HUES64 (cell line): Measurements from ENCODE around the gene WDR5B.

ENCODE experiments used
- H3K27ac ChIP-seq: 2 replicates; pipeline ENCODE4 v1.7.0; 2013; ENCODE audit warnings: low read depth, low read length, inconsistent platforms
- H3K27me3 ChIP-seq: 2 replicates; pipeline ENCODE4 v1.6.1; 2013; ENCODE audit warnings: mild to moderate bottlenecking, low read length; ENCODE audit not compliant: insufficient read depth
- H3K36me3 ChIP-seq: 2 replicates; pipeline ENCODE4 v1.6.1; 2013; ENCODE audit warnings: mild to moderate bottlenecking, low read length; ENCODE audit not compliant: insufficient read depth
- H3K4me1 ChIP-seq: 2 replicates; pipeline ENCODE4 v1.6.1; 2013; ENCODE audit warnings: mild to moderate bottlenecking, low read length, moderate library complexity; ENCODE audit not compliant: insufficient read depth
- H3K4me3 ChIP-seq: 2 replicates; pipeline ENCODE4 v1.5.1; 2013; ENCODE audit warnings: mild to moderate bottlenecking, low read length, moderate library complexity
- H3K9ac ChIP-seq: 2 replicates; pipeline ENCODE4 v1.6.1; 2013; ENCODE audit warnings: mild to moderate bottlenecking, low read depth, low read length
- H3K9me3 ChIP-seq: 2 replicates; pipeline ENCODE4 v1.6.1; 2013; ENCODE audit warnings: low read depth, low read length; ENCODE audit not compliant: insufficient read depth
- WGBS: fragments of 150-250, 120-280 bp; methylation state at CpG from one replicate; pipeline ENCODE4 v1.1.7; 2013; ENCODE audit warnings: missing lambda C conversion rate; 5-methylcytosine and 5-hydroxymethylcytosine counted together

Gene WDR5B

GRCh38 chr3:122409446-122409845 is 6.4 kb downstream of the WDR5B start:
- Histone ChIP-seq H3K27me3 (no peaks in the 10 kb centered on the region), H3K27ac (no peak overlapping the region), H3K4me3 (no peak overlapping the region), H3K36me3 (peaks cover 78% of the 10 kb centered on the region), H3K9me3 (no peaks in the 10 kb centered on the region), H3K9ac (no peak overlapping the region), H3K4me1 (no peaks in the 10 kb centered on the region)
- WGBS: 94% methylated on average over 6 of the region's 6 CpGs

DNA sequence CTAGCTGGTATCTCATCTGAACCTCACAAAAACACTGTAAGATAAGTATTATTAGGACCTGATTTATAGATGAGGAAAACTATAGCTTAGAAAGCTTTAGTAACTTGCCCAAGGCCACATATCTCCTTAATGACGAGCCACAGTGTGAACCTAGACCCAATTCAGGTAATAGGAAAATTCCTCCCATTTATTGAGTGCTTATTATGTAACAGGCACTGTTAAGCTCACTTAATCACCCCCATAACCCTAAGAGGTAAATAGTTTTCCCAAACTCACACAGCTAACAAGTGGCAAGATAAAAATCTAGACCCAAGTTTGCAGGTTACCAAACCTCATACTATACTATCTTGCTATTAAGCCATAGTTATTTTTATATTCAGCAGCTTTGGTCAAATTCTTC is 7.9 kb downstream of the WDR5B start:
- Histone ChIP-seq H3K27ac (no peak overlapping the region), H3K36me3 (peaks cover 92% of the 10 kb centered on the region), H3K4me1 (no peaks in the 10 kb centered on the region), H3K9ac (no peak overlapping the region), H3K9me3 (no peaks in the 10 kb centered on the region), H3K4me3 (no peak overlapping the region), H3K27me3 (no peaks in the 10 kb centered on the region)
- WGBS: 80% methylated on average over 1 of the region's 1 CpG

DNA sequence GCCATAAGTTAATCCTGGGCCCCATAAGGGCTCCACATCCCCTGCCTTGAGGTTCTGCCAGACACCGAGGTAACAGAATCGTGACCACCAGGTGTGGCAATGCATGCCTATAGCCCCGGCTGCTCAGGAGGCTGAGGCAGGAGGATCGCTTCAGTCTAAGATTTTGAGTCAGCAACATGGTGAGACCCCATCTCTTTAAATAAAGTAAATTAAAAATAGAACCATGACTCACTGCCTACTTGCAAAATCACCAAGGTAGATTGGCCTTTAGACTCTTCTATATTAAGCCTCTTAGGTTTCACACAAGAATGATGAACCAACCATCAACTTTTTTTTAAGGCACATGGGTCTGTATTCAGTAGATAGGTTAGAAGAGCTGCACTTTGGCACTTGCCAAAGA is 9.7 kb downstream of the WDR5B start:
- Histone ChIP-seq H3K27me3 (no peaks in the 10 kb centered on the region), H3K9ac (no peak overlapping the region), H3K4me1 (no peaks in the 10 kb centered on the region), H3K9me3 (no peaks in the 10 kb centered on the region), H3K4me3 (no peak overlapping the region), H3K36me3 (peaks cover 90% of the 10 kb centered on the region), H3K27ac (no peak overlapping the region)
- 92% methylated on average over 4 of the region's 4 CpGs for WGBS

GRCh38 chr3:122405015-122405414 is 10.8 kb downstream of the WDR5B start:
- no peaks in the 10 kb centered on the region for H3K27me3 ChIP-seq
- no peak overlapping the region for H3K27ac ChIP-seq
- H3K9me3 ChIP-seq: no peaks in the 10 kb centered on the region
- H3K9ac ChIP-seq: no peak overlapping the region
- no peaks in the 10 kb centered on the region for H3K4me1 ChIP-seq
- WGBS: 94% methylated on average over 3 of the region's 3 CpGs
- no peak overlapping the region for H3K4me3 ChIP-seq
- peaks cover 78% of the 10 kb centered on the region for H3K36me3 ChIP-seq

DNA sequence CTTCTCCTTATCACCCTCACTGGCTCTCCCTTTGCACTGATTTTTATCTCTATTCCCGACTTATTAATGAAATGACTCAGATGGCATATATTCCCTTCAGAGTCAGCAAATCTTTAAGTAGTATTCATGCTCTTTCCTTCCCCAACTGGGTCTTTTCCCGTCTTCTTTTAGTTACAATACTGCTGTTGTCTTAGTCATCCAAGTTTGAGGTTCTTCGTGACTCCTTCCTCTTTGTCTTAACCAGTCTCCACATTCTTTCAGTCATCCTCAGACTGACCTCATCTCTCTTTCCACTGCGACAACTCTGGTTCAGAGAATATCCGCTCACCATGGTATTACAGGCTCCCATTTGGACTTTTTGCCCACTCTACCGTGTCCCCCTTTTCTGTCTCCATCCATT is 12.4 kb downstream of the WDR5B start:
- no peak overlapping the region for H3K27ac ChIP-seq
- H3K9me3 ChIP-seq: no peaks in the 10 kb centered on the region
- H3K4me1 ChIP-seq: no peaks in the 10 kb centered on the region
- no peaks in the 10 kb centered on the region for H3K27me3 ChIP-seq
- no peak overlapping the region for H3K4me3 ChIP-seq
- H3K36me3 ChIP-seq: peaks cover 62% of the 10 kb centered on the region
- 91% methylated on average over 6 of the region's 6 CpGs for WGBS
- no peak overlapping the region for H3K9ac ChIP-seq

DNA sequence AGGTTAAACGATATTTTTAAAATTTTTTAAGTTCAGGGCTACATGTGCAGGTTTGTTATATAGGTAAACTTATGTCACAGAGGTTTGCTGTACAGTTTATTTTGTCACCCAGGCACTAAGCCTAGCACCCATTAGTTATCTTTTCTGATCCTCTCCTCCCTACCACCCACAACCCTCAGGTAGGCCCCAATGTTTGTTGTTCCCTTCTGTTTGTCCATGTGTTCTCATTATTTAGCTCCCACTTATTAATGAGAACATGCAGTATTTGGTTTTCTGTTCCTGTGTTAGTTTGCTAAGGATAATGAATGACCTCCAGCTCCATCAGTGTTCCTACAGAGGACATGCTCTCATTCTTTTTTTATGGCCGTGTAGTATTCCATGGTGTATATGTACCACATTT is 16.9 kb downstream of the WDR5B start:
- H3K4me1 ChIP-seq: no peaks in the 10 kb centered on the region
- H3K9ac ChIP-seq: no peak overlapping the region
- H3K27me3 ChIP-seq: no peaks in the 10 kb centered on the region
- no peak overlapping the region for H3K27ac ChIP-seq
- peaks cover 24% of the 10 kb centered on the region for H3K36me3 ChIP-seq
- H3K9me3 ChIP-seq: no peaks in the 10 kb centered on the region
- no peak overlapping the region for H3K4me3 ChIP-seq
- 97% methylated on average over 2 of the region's 2 CpGs for WGBS

- Histone ChIP-seq H3K9ac (no peak overlapping the region), H3K27ac (no peak overlapping the region), H3K27me3 (no peaks in the 10 kb centered on the region), H3K4me1 (no peaks in the 10 kb centered on the region), H3K4me3 (no peak overlapping the region), H3K9me3 (no peaks in the 10 kb centered on the region), H3K36me3 (peaks cover 15% of the 10 kb centered on the region)
- WGBS: 96% methylated on average over 1 of the region's 1 CpG
These were observed 18.7 kb downstream of the WDR5B start for GRCh38 chr3:122397201-122397600.

DNA sequence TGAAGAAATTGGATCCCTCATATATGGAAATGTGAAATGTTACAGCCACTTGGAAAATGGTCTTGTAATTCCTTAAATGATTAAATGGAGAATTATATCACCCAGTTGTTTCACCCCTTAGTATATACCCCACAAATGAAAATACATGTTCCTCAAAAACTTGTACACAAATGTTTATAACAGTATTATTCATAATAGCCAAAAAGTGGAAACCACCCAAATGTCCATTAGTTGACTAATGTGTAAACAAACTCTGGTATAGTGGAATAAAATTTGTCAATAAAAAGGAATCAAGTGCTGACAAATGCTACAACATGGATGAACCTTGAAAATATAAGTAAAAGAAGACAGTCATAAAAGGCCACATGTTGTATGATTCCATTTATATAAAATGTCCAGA is 19.4 kb downstream of the WDR5B start:
- Histone ChIP-seq H3K27ac (no peak overlapping the region), H3K36me3 (peaks cover 13% of the 10 kb centered on the region), H3K4me1 (no peaks in the 10 kb centered on the region), H3K9me3 (no peaks in the 10 kb centered on the region), H3K27me3 (no peaks in the 10 kb centered on the region), H3K4me3 (no peak overlapping the region), H3K9ac (no peak overlapping the region)

DNA sequence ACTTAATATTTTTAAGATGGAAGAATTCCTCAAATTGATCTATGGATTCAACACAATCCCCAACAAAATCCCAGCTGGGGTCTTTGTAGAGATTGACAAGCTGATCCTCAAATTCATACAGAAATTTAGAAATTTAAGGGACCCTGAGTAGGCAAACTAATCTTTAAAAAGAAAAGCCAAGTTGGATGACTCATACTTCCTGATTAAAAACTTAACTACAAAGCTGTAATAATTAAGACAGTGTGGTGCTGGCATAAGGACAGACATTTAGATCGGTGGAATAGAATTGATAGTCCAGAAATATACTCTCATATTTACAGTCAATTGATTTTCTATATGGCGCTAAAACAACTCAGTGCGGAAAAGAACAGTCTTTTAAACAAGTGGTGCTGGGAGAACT is 20.3 kb downstream of the WDR5B start:
- Histone ChIP-seq H3K27me3 (no peaks in the 10 kb centered on the region), H3K9me3 (no peaks in the 10 kb centered on the region), H3K36me3 (peaks cover 13% of the 10 kb centered on the region), H3K4me1 (no peaks in the 10 kb centered on the region), H3K4me3 (no peak overlapping the region), H3K9ac (no peak overlapping the region), H3K27ac (no peak overlapping the region)
- WGBS: 100% methylated on average over 2 of the region's 3 CpGs

GRCh38 chr3:122394173-122394572 is 21.7 kb downstream of the WDR5B start:
- 0 out of 2 replicates have a peak overlapping the region, but pooled peaks have one; percentile 8 for H3K9ac ChIP-seq
- H3K9me3 ChIP-seq: no peaks in the 10 kb centered on the region
- WGBS: 96% methylated on average over 1 of the region's 1 CpG
- no peak overlapping the region for H3K4me3 ChIP-seq
- H3K4me1 ChIP-seq: no peaks in the 10 kb centered on the region
- peaks cover 13% of the 10 kb centered on the region for H3K36me3 ChIP-seq
- no peaks in the 10 kb centered on the region for H3K27me3 ChIP-seq
- H3K27ac ChIP-seq: no peak overlapping the region

DNA sequence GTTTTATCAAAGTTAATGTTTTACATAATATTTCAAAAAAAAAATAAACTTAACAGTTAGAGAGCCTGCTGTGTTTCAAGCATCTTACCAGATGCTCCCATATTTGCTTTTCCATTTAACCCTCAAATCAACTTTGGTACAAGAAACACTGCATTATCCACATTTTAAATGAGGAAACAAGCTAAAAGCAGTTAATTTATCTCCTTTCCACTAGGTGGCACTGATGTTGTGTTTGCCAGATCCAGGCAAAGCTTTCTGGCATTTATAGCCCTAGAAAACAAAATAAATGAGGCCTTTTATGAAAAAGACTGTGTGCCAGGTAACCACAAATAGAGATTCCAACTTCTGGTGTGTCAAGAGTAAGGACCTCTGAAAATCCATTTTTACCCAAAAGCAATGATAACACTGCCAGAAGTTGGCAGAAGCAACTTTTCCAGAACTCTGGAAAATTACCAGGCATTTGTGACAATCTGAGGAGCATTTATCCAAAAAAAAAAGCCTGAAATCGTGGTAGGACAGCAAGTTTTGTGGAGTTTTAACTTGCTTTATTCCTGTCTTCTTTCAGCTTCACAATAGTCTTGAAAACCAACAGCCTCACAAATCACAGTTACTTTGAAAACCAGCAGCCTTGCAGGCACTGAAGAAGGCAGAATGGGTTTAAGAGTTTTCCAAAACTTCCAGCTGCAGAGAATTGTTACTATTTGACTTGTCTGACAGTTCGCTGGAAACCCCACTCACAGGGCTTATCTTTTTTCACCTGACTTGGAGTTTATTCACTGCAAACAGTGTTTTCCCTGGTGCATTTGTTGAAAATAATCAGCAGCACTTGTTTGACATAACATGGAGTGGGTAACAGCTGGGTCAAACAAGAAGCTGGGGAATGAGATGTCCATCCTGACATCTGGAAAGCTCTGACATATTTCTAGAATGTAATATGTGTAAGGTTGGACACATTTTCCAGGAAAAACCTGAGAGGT is 22.7 kb downstream of the WDR5B start:
- H3K9ac ChIP-seq: no peak overlapping the region
- 85% methylated on average over 2 of the region's 2 CpGs for WGBS
- no peak overlapping the region for H3K4me3 ChIP-seq
- H3K9me3 ChIP-seq: no peaks in the 10 kb centered on the region
- no peaks in the 10 kb centered on the region for H3K27me3 ChIP-seq
- H3K36me3 ChIP-seq: peaks cover 13% of the 10 kb centered on the region
- no peaks in the 10 kb centered on the region for H3K4me1 ChIP-seq
- peak overlapping the region; percentile 8; the same call in 1 of the 2 replicates for H3K27ac ChIP-seq
